PC-3 (cell line): ENCODE data around the gene MBNL3.

Experiments
- CTCF ChIP-seq: fragments of 300-600 bp; sonication (generic); conservative IDR thresholded peaks from 2 replicates; pipeline ENCODE4 v1.5.1; 2017; ENCODE audit warnings: antibody characterized with exemption, low read depth, mild to moderate bottlenecking, low read length
- EZH2 ChIP-seq: fragments of 300-600 bp; sonication (generic); IDR thresholded peaks from one replicate; pipeline ENCODE4 v1.6.1; 2017; ENCODE audit warnings: antibody characterized with exemption, mild to moderate bottlenecking, low read length; ENCODE audit not compliant: unreplicated experiment
- EZH2phosphoT487 ChIP-seq: fragments of 300-600 bp; sonication (generic); IDR thresholded peaks from 2 replicates; pipeline ENCODE4 v1.6.1; 2018; ENCODE audit warnings: mild to moderate bottlenecking, antibody characterized with exemption, low read length, borderline replicate concordance

- no peak for TF ChIP-seq CTCF
- TF ChIP-seq EZH2phosphoT487, result no peak
- no peak for TF ChIP-seq EZH2
Observed at GRCh38 chrX:132353430-132353829, 135.4 kb downstream of the MBNL3 start.
